Liver (tissue), 9 donors: ENCODE data around the gene STK33. TPM values are rescaled to one million over a fixed set of nuclear protein-coding genes. Genes with fewer than 3 reads are reported as not detected.

Experiments
- DNase-seq: peaks from one replicate; pipeline ENCODE4 v3.0.0-alpha.2; 2017; ENCODE audit warnings: low spot score
- H3K27ac ChIP-seq, 2 donors: one replicate each; pipeline ENCODE4 v1.7.0; 2013; ENCODE audit warnings: inconsistent platforms in 2 of 2, low read length in 2 of 2, control low read depth in 1 of 2, low read depth in 1 of 2, mild to moderate bottlenecking in 1 of 2
- H3K27me3 ChIP-seq, 4 donors: one replicate each; pipeline versions ENCODE4 v1.6.1 to v1.7.0; 2013; ENCODE audit warnings: low read length in 3 of 4, inconsistent platforms in 1 of 4, mild to moderate bottlenecking in 1 of 4, moderate library complexity in 1 of 4; ENCODE audit not compliant: control insufficient read depth in 4 of 4, insufficient read depth in 4 of 4
- H3K36me3 ChIP-seq, 4 donors: one replicate each; pipeline versions ENCODE4 v1.6.1 to v1.7.0; 2013; ENCODE audit warnings: low read length in 3 of 4, mild to moderate bottlenecking in 3 of 4, low read depth in 1 of 4, moderate library complexity in 1 of 4; ENCODE audit not compliant: control insufficient read depth in 4 of 4, insufficient read depth in 3 of 4
- H3K4me1 ChIP-seq, 4 donors: one replicate each; pipeline versions ENCODE4 v1.6.1 to v1.7.0; 2013; ENCODE audit warnings: low read length in 3 of 4, mild to moderate bottlenecking in 3 of 4, moderate library complexity in 1 of 4; ENCODE audit not compliant: control insufficient read depth in 4 of 4, insufficient read depth in 4 of 4
- H3K4me3 ChIP-seq, 3 donors: one replicate each; pipeline versions ENCODE4 v1.6.1 to v1.7.0; 2013; ENCODE audit warnings: low read length in 3 of 3, control low read depth in 1 of 3, low read depth in 1 of 3, mild to moderate bottlenecking in 1 of 3
- H3K9ac ChIP-seq, 2 donors: one replicate each; pipeline ENCODE4 v1.7.0; 2013; ENCODE audit warnings: low read length in 2 of 2, mild to moderate bottlenecking in 2 of 2, moderate library complexity in 2 of 2, control low read depth in 1 of 2, low read depth in 1 of 2
- H3K9me3 ChIP-seq, 4 donors: one replicate each; pipeline versions ENCODE4 v1.6.1 to v1.7.0; 2013; ENCODE audit warnings: low read length in 3 of 4; ENCODE audit not compliant: control insufficient read depth in 4 of 4
- ATF3 ChIP-seq: IDR thresholded peaks from 2 replicates; pipeline ENCODE4 v1.6.1; 2016; ENCODE audit warnings: antibody characterized with exemption
- CTCF ChIP-seq: fragments of 150-350 bp; IDR thresholded peaks from 2 replicates; pipeline ENCODE4 v1.5.1; 2017; ENCODE audit warnings: improper control_type of control experiment, low read depth, low read length; ENCODE audit not compliant: missing input control
- EGR1 ChIP-seq, 2 donors: IDR thresholded peaks; 2 replicates each; pipeline ENCODE4 v1.6.1; 2016 to 2018; ENCODE audit warnings: antibody characterized with exemption in 2 of 2, low read depth in 2 of 2
- FOXA1 ChIP-seq: IDR thresholded peaks from 2 replicates; pipeline ENCODE4 v1.6.1; 2016; ENCODE audit warnings: antibody characterized with exemption
- FOXA2 ChIP-seq: IDR thresholded peaks from 2 replicates; pipeline ENCODE4 v1.6.1; 2016; ENCODE audit warnings: antibody characterized with exemption
- GABPA ChIP-seq, 2 donors: IDR thresholded peaks in 1 of 2; conservative IDR thresholded peaks in 1 of 2; 2 replicates each; pipeline ENCODE4 v1.6.1; 2016; ENCODE audit warnings: antibody characterized with exemption in 2 of 2, mild to moderate bottlenecking in 1 of 2, moderate library complexity in 1 of 2
- HNF4A ChIP-seq, 2 donors: conservative IDR thresholded peaks; 2 replicates each; pipeline ENCODE4 v1.6.1; 2016; ENCODE audit warnings: antibody characterized with exemption in 2 of 2, mild to moderate bottlenecking in 2 of 2
- HNF4G ChIP-seq: IDR thresholded peaks from 2 replicates; pipeline ENCODE4 v1.6.1; 2016; ENCODE audit warnings: antibody characterized with exemption
- JUND ChIP-seq, 2 donors: IDR thresholded peaks; 2 replicates each; pipeline ENCODE4 v1.6.1; 2016; ENCODE audit warnings: antibody characterized with exemption in 2 of 2
- MAX ChIP-seq: IDR thresholded peaks from 2 replicates; pipeline ENCODE4 v1.6.1; 2016; ENCODE audit warnings: antibody characterized with exemption
- NR2F2 ChIP-seq: IDR thresholded peaks from 2 replicates; pipeline ENCODE4 v1.6.1; 2016; ENCODE audit warnings: antibody characterized with exemption
- RAD21 ChIP-seq, 2 donors: IDR thresholded peaks; 2 replicates each; pipeline ENCODE4 v1.6.1; 2016; ENCODE audit warnings: antibody characterized with exemption in 2 of 2, mild to moderate bottlenecking in 2 of 2
- REST ChIP-seq: IDR thresholded peaks from 2 replicates; pipeline ENCODE4 v1.6.1; 2016; ENCODE audit warnings: antibody characterized with exemption, mild to moderate bottlenecking
- RXRA ChIP-seq, 2 donors: IDR thresholded peaks; 2 replicates each; pipeline ENCODE4 v1.6.1; 2017 to 2018; ENCODE audit warnings: antibody characterized with exemption in 2 of 2, mild to moderate bottlenecking in 1 of 2
- SP1 ChIP-seq: IDR thresholded peaks from 2 replicates; pipeline ENCODE4 v1.6.1; 2018; ENCODE audit warnings: antibody characterized with exemption, mild to moderate bottlenecking
- TAF1 ChIP-seq: conservative IDR thresholded peaks from 2 replicates; pipeline ENCODE4 v1.6.1; 2016; ENCODE audit warnings: antibody characterized with exemption, mild to moderate bottlenecking
- YY1 ChIP-seq: IDR thresholded peaks from 2 replicates; pipeline ENCODE4 v1.6.1; 2016; ENCODE audit warnings: antibody characterized with exemption, mild to moderate bottlenecking
- ZBTB33 ChIP-seq: IDR thresholded peaks from 2 replicates; pipeline ENCODE4 v1.6.1; 2016; ENCODE audit warnings: antibody characterized with exemption
- WGBS: extraction: QIAGEN DNeasy Blood & Tissue Kit; methylation state at CpG from one replicate; pipeline ENCODE4 v1.1.7; 2013; 5-methylcytosine and 5-hydroxymethylcytosine counted together
- polyA plus RNA-seq, 2 donors: library from polyadenylated mRNA; stranded (reverse) in 1 of 2; unstranded in 1 of 2; fragments of 200-250 nt in 1 of 2; fragments of >200 nt in 1 of 2; fragmentation: Nextera tagmentation in 1 of 2; extraction: Ambion mirVana in 1 of 2; gene quantifications; one replicate each; pipeline versions ENCODE4 v1.2.1 to v1.2.3, GENCODE V29; 2013 to 2015
- total RNA-seq, 2 donors: library from RNA; depleted of rRNA; stranded (reverse); fragments of >200 nt; gene quantifications; one replicate each; pipeline ENCODE4 v1.2.3, GENCODE V29; 2014
- donor health status: healthy.
- donor health status: healthy.
- donor health status: healthy.
- donor health status: healthy.
- donor health status: healthy.

The STK33 gene
- total and polyA plus RNA-seq, 4 donors: 0.09 to 1.1 (median 0.52) TPM

- Histone ChIP-seq H3K27ac (no peak overlapping the region), H3K27me3 (no peaks in the 10 kb centered on the region), H3K4me1 (no peaks in the 10 kb centered on the region), H3K9ac (no peak overlapping the region), H3K36me3 (no peaks in the 10 kb centered on the region), H3K9me3 (peaks cover 0 to 2% (median 0%) of the 10 kb centered on the region in 4 donors), H3K4me3 (no peak overlapping the region)
- WGBS: 82% methylated on average over 3 of the region's 3 CpGs
- no peak for TF ChIP-seq REST
- TF ChIP-seq YY1: no peak
- no peak for TF ChIP-seq HNF4G
- no peak for TF ChIP-seq RXRA (IDR thresholded peaks at IDR 0.05)
- no peak for TF ChIP-seq HNF4A (conservative IDR thresholded peaks at IDR 0.05)
- TF ChIP-seq CTCF: no peak
- TF ChIP-seq ZBTB33: no peak
- no peak for TF ChIP-seq TAF1
- TF ChIP-seq FOXA1: no peak
- no peak for TF ChIP-seq RAD21 (IDR thresholded peaks at IDR 0.05)
- no peak for TF ChIP-seq NR2F2
- no peak for TF ChIP-seq MAX
- no peak for TF ChIP-seq ATF3
- TF ChIP-seq EGR1 (IDR thresholded peaks at IDR 0.05; ENCODE audit: low read depth in 2 of 2): no peak
- no peak for TF ChIP-seq GABPA (IDR thresholded peaks at IDR 0.05 in 1 of 2, conservative IDR thresholded peaks at IDR 0.05 in 1 of 2)
- no peak for TF ChIP-seq FOXA2
- no peak for TF ChIP-seq SP1
- TF ChIP-seq JUND (IDR thresholded peaks at IDR 0.05): no peak
- DNase-seq: no peak
Measured at GRCh38 chr11:8408151-8408941, 185.7 kb downstream of the STK33 start.
